AG04449 (cell line): Measurements from ENCODE around the gene BCAR3.

ENCODE experiments used
- CTCF ChIA-PET: fragments of 350-600 bp; formaldehyde crosslinking; extraction: SDS; loops from one replicate; lab custom pipeline; 2021; ENCODE audit warnings: antibody characterized with exemption; lab: Yijun Ruan, JAX
- POLR2A ChIA-PET: fragments of 400-600, 350-600 bp; formaldehyde crosslinking; extraction: SDS; loops from one replicate; lab custom pipeline; 2020; ENCODE audit warnings: antibody characterized with exemption, inconsistent platforms; lab: Yijun Ruan, JAX
- DNase-seq: peaks from one replicate; pipeline ENCODE4 v3.0.0-alpha.2; 2010; ENCODE audit warnings: low read depth, low spot score
- H3K4me3 ChIP-seq: 2 replicates; pipeline ENCODE4 v1.5.1; 2011; ENCODE audit warnings: low read depth, mild to moderate bottlenecking, control low read depth, low read length
- TF ChIP-seq, protein P1 (sequence below): IDR thresholded peaks from one replicate; pipeline ENCODE4 v1.5.1; 2011; ENCODE audit warnings: mild to moderate bottlenecking, moderate library complexity, low read length, control low read depth, inconsistent platforms; ENCODE audit not compliant: insufficient read depth; ENCODE audit errors: missing control alignments

Gene BCAR3

GRCh38 chr1:93702828-93703183 is 21.2 kb upstream of the BCAR3 start:
- POLR2A ChIA-PET, result interaction anchor here (0.7 to 1.5 kb wide), 5 partner anchors 22 to 143 kb away, joined by 3 to 8 read pairs (median 3); partner anchors contain the start of gene BCAR3

DNA sequence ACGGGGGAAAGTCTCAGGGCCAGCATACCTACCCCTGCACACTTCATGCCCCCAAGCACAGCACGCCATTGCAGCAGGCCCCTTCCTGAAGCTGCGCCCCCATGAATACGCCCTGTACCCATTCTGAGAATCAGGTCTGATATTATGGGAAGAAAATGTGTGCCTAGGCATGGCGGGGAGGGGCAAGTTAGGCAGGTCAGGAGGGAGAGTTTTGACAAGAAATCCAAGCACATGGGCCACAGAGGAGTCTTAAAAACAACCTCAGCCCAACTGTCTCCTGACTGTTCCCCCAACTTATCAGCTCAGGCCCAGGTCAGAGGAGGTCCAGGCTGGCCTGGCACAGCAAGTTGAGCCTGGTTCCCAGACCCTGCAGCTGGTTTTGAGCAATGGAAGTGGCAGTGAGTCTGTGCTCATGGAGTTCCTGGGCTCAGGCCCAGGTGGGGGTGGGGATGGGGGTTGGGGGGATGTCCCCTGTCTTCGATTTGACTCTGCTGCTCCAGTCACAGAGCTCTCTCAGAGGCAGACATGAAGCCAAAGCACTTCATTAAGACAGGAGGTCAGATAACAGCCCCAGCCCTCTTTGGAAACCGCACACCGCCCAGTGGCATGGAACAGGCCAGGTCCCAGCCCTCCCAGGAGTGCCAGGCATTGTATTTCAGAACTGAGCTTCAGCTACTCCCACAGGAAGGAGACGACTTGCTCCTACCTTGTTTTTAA is 20.6 kb upstream of the BCAR3 start:
- no peak for DNase-seq
- H3K4me3 ChIP-seq, result no peak overlapping the region
- ChIA-PET POLR2A (interaction anchor here (0.9 to 1.5 kb wide), 5 partner anchors 14 to 112 kb away, joined by 3 to 8 read pairs (median 3); partner anchors contain the start of gene BCAR3), CTCF (interaction anchor here (0.9 to 3.1 kb wide), 14 partner anchors 9 to 142 kb away, joined by 3 to 16 read pairs (median 5); partner anchors contain the start of gene BCAR3)
- TF ChIP-seq, protein P1, sequence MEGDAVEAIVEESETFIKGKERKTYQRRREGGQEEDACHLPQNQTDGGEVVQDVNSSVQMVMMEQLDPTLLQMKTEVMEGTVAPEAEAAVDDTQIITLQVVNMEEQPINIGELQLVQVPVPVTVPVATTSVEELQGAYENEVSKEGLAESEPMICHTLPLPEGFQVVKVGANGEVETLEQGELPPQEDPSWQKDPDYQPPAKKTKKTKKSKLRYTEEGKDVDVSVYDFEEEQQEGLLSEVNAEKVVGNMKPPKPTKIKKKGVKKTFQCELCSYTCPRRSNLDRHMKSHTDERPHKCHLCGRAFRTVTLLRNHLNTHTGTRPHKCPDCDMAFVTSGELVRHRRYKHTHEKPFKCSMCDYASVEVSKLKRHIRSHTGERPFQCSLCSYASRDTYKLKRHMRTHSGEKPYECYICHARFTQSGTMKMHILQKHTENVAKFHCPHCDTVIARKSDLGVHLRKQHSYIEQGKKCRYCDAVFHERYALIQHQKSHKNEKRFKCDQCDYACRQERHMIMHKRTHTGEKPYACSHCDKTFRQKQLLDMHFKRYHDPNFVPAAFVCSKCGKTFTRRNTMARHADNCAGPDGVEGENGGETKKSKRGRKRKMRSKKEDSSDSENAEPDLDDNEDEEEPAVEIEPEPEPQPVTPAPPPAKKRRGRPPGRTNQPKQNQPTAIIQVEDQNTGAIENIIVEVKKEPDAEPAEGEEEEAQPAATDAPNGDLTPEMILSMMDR, result no peak

More at GRCh38 chr1:93702828-93703183, 21.2 kb upstream of the BCAR3 start:
- CTCF ChIA-PET, result interaction anchor here (0.8 to 3.1 kb wide), 15 partner anchors 9 to 141 kb away, joined by 3 to 16 read pairs (median 5); partner anchors contain the start of gene BCAR3
- TF ChIP-seq, protein P1, result peak; percentile 42
- no peak for DNase-seq
- H3K4me3 ChIP-seq, result no peak overlapping the region

DNA sequence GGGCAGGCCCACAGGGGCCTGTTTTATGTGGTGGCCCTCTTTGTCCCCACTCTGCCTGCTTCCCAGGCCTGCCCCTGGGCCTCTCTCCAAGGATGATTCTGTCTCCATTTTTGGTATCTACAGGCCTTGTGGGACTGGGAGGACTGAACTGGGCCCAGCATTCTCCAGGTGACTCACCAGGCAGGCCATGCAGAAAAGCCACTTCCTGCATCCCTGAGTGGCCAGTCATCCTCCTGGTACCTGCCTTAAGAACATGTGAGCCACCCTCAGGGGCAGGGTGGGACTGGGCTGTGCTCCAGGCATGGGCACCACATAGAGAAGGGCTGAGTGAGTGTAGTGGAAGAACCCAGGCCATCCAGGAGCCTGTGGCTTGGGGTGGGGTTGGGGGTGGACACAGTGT is 20.0 kb upstream of the BCAR3 start:
- DNase-seq, result peak; percentile 97
- H3K4me3 ChIP-seq, result no peak overlapping the region
- POLR2A ChIA-PET, result interaction anchor here (0.9 to 1.5 kb wide), 4 partner anchors 14 to 37 kb away, joined by 3 to 8 read pairs (median 3); partner anchors contain the start of gene BCAR3
- CTCF ChIA-PET, result interaction anchor here (0.9 to 3.1 kb wide), 15 partner anchors 10 to 635 kb away, joined by 3 to 16 read pairs (median 4); partner anchors contain the start of gene BCAR3
- TF ChIP-seq, protein P1, result no peak

DNA sequence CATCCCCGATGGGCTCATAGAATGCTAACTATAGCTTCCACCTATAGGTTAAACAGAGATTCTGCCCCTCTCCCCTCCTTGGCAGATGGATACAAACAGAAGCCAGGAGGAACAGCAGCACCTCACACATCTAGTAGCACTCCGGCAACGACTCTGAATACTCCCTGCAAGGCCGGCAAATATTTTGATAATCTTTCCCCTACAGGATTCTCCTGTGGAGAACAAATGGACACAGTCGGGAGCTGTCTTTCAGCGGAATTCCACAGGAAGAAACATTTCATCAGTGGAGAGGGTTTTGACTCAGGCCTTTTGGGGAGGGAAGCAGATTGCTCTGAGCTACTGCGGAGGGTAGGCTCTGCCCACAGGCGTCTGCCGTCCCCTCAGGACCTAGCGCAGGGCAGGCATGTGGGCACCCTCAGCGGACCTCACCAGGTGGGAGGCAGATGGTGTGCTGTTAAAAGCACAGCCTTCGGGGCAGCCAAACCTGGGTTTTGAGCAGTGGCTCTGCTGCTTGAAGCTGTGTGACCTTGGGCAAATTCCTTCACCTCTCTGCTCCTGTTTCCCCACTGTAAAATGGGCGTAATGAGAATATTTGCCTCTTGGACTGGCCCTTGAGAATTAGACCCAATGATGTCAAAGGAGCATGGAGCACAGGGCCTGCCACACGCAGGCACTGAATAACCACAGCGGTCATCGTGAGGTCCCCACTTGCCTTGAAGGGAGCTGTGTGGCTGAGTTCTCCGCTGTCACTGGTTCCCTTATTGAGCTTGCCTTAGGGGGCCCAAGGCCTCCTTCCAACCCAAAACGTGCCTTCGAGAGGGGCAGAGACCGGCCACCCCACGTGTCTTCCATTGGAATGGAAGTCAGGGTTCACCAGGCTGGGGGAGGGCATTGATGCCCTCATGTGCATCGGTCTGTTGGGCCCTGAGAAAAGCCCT is 19.2 kb upstream of the BCAR3 start:
- POLR2A ChIA-PET, result interaction anchor here (1.1 to 1.4 kb wide), 2 partner anchors 11 to 37 kb away, joined by 3 read pairs; no protein-coding TSS in a partner anchor
- CTCF ChIA-PET, result interaction anchor here (0.6 to 3.1 kb wide), 12 partner anchors 12 to 636 kb away, joined by 3 to 16 read pairs (median 3); no protein-coding TSS in a partner anchor
- DNase-seq, result no peak

GRCh38 chr1:93699503-93700168 is 18.0 kb upstream of the BCAR3 start:
- ChIA-PET CTCF (interaction anchor here (0.6 to 1.8 kb wide), 4 partner anchors 11 to 119 kb away, joined by 3 to 9 read pairs (median 5); no protein-coding TSS in a partner anchor), POLR2A (no interaction called here)
- TF ChIP-seq, protein P1, result no peak
- DNase-seq, result no peak
- no peak overlapping the region for H3K4me3 ChIP-seq

More for the DNA sequence above, 19.2 kb upstream of the BCAR3 start:
- H3K4me3 ChIP-seq, result no peak overlapping the region
- TF ChIP-seq, protein P1, result no peak
